GM18508 (cell line): Measurements from ENCODE around the gene KCNMA1.
A peak's percentile ranks its signal among the peaks of the same experiment; 100 is the strongest.
"Not testable (repeated sequence)": the region's sequence is repeated elsewhere in the genome, so short reads cannot be mapped to it uniquely, and the experiment has no call there.

ENCODE experiments used
- ATAC-seq: cut with Tn5 transposase; IDR thresholded peaks from one replicate; pipeline ENCODE4 v1.9.1; 2021; ENCODE audit warnings: moderate number of reproducible peaks; ENCODE audit not compliant: insufficient read depth, unreplicated experiment

The KCNMA1 gene

GRCh38 chr10:77637532-77638320, at the start of gene KCNMA1:
KCNMA1 (minus strand) TSS chr10:77637808.
- no peak for ATAC-seq

- ATAC-seq, result no peak
Measured at GRCh38 chr10:77686650-77687417, 49.2 kb upstream of the KCNMA1 start.

- no peak for ATAC-seq
Measured at GRCh38 chr10:77686096-77686495, 48.5 kb upstream of the KCNMA1 start.

GRCh38 chr10:77685432-77685831, 47.8 kb upstream of the KCNMA1 start:
- ATAC-seq, result no peak

- ATAC-seq, result not testable (repeated sequence)
Measured at GRCh38 chr10:77683088-77683432, 45.5 kb upstream of the KCNMA1 start.

GRCh38 chr10:77682393-77683087, 44.9 kb upstream of the KCNMA1 start:
- no peak for ATAC-seq

GRCh38 chr10:77681839-77682238, 44.2 kb upstream of the KCNMA1 start:
- no peak for ATAC-seq

GRCh38 chr10:77680811-77681210, 43.2 kb upstream of the KCNMA1 start:
- no peak for ATAC-seq

GRCh38 chr10:77680065-77680464, 42.5 kb upstream of the KCNMA1 start:
- no peak for ATAC-seq

- no peak for ATAC-seq
Measured at GRCh38 chr10:77679217-77679616, 41.6 kb upstream of the KCNMA1 start.

GRCh38 chr10:77678146-77678545, 40.5 kb upstream of the KCNMA1 start:
- ATAC-seq, result no peak

- no peak for ATAC-seq
Measured at GRCh38 chr10:77675347-77675746, 37.7 kb upstream of the KCNMA1 start.

GRCh38 chr10:77673515-77674140, 36.0 kb upstream of the KCNMA1 start:
- ATAC-seq, result no peak

- no peak for ATAC-seq
Measured at GRCh38 chr10:77673101-77673500, 35.5 kb upstream of the KCNMA1 start.

GRCh38 chr10:77671594-77672252, 34.1 kb upstream of the KCNMA1 start:
- no peak for ATAC-seq

GRCh38 chr10:77670817-77671443, 33.3 kb upstream of the KCNMA1 start:
- no peak for ATAC-seq

GRCh38 chr10:77669892-77670291, 32.3 kb upstream of the KCNMA1 start:
- no peak for ATAC-seq

- peak; percentile 71 for ATAC-seq
Measured at GRCh38 chr10:77667426-77668324, 30.1 kb upstream of the KCNMA1 start.

- ATAC-seq, result no peak
Measured at GRCh38 chr10:77666821-77667220, 29.2 kb upstream of the KCNMA1 start.
